Endometrial microvascular endothelial cells (primary cell): ENCODE results near the gene HOXD12. TPM values are rescaled to one million over a fixed set of nuclear protein-coding genes. Genes with fewer than 3 reads are reported as not detected.

ENCODE experiments used
- in situ Hi-C: cut with HindIII; loops from 2 replicates; pipeline ENCODE4 v1.10.0; 2017; ENCODE audit warnings: low sequenced_read_pairs, low pct_unique_long_range_greater_than_20kb; ENCODE audit errors: inconsistent ontology term
- total RNA-seq: library from RNA; depleted of rRNA; stranded (reverse); fragments of >200 nt; gene quantifications from one replicate; pipeline ENCODE4 v1.2.3, GENCODE V29; 2015; ENCODE audit errors: inconsistent ontology term

Gene HOXD12
- total RNA-seq, 1 donor from 2014 or later, result not detected

DNA sequence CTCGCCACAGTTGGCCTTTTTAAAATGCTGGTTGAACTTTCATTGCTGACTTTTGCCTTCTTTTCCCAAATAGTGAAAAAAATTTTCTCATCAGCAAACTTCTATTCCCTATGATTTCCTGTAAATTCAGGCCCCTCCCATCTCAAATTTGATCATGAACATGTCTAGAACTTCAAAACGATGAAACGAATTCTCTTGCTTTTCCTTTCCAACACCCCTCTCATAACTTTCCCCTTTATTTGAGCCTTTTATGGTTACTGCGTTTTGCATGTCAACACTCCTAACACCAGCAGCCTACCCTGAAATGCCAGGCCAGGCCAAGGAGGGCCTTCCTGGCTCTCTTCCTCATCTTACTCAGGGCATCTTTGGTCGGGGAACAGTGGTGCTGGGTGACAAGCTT is 8.7 kb upstream of the HOXD12 start:
- in situ Hi-C loops, result no loop called here

DNA sequence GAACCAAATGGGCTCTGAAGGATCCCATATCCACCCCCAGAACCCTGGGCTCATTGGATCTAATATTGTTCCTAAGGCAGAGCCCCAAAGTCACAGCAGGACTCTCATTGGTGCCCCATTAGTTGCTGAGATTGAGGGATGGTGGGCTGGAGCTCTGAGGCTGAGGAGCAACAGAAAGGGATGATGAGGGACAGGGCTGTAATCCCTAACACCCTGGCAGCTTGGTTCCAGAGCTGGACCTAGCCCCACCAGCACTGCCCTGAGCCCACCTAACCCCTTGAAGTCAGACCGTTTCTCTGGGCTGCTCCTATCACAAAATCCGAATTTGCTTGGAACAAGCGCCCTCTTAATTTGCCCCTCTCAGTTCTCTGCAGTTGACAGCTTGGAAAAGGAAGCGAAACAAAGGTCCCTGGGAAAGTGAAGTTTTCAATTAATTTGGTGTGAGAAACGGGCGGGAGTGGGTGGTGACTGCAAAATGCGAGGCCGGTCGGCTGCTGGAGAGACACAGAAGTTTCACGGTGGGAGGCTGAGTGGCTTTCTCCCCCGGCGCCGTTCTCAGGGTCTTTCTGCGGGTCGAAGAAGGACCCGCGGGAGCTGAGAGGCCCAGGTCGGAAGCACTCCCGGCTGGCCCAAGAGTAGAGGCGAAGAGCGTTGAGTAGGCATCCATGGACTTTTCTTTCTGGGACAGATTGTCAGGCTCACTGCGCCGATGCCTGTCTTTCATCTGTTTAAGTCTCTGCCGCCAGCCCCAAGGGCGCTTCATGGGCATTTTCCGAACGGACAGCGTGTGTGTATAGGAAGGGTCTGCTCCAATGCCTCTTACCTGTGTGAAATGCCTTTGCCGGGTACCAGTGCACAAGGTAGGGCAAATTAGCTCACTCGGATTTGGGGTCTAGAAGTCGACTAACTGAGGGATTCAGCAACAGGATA is 8.0 kb upstream of the HOXD12 start:
- in situ Hi-C loops, result no loop called here

DNA sequence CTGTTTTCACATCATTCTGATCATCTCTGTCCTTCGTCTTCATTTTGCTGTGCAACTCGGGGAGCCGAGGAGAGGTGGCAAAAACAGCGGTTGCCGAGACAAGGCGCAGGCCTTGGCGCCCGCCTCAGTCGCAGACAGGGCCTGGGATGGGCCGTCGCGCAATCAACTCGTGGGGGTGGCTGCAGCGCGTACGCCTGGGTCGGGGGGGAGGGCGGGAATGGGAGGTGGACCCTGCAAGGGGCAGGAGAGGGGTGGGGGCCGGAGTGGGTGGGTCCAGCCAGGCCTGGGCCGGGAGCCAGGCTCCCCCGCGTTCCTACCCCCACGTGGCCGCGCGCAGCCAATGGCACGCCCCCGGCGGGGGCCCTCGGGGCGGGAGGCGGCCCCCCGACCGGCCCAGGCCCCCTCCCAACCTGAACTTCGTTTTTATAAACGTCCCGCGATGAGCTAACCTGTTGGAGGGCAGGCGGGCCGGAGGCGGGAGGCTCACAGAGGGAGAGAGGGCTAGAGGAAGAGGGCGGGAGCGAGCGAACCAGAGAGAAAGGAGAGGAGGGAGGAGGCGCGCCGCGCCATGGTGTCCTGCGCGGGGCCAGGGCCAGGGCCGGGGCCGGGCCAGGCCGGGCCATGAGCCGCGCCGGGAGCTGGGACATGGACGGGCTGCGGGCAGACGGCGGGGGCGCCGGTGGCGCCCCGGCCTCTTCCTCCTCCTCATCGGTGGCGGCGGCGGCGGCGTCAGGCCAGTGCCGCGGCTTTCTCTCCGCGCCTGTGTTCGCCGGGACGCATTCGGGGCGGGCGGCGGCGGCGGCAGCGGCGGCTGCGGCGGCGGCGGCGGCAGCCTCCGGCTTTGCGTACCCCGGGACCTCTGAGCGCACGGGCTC is 7.1 kb upstream of the HOXD12 start, which contains the start of gene HOXD13:
TSS of gene HOXD13 (plus strand) at position 452 of the 875 bp plus-strand sequence. CDS start at position 622, 170 bp downstream.
- in situ Hi-C loops, result no loop called here

DNA sequence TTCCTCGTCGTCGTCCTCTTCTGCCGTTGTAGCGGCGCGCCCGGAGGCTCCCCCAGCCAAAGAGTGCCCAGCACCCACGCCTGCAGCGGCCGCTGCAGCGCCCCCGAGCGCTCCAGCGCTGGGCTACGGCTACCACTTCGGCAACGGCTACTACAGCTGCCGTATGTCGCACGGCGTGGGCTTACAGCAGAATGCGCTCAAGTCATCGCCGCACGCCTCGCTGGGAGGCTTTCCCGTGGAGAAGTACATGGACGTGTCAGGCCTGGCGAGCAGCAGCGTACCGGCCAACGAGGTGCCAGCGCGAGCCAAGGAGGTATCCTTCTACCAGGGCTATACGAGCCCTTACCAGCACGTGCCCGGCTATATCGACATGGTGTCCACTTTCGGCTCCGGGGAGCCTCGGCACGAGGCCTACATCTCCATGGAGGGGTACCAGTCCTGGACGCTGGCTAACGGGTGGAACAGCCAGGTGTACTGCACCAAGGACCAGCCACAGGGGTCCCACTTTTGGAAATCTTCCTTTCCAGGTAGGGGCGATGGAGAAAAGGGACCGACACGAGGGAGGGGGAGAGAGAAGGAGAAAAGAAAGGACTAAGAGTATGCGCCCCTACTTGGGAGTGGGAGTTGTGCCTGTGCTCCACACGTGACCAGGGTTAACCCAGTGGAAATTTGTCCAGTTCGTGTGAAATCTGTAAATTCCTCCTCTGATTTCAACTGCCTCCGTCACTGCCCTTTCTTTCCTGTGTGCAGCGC is 6.3 kb upstream of the HOXD12 start:
- in situ Hi-C loops, result no loop called here

DNA sequence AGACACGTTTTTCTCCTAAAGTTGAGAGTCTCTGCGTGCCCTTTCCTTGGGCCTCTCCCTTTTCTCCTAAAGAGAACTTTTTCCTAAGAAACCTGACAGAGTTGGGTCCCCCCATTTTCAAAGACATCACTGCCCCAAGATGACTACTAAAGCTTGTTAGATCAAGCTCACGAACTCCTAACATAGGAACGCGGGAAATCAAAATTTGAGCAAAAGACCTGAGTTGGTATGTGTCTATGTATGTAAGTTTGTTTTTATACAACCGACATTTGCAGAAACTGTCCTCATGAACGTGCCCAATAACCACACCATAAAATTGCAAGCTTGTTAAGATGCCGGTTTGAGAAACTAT is 5.7 kb upstream of the HOXD12 start:
- in situ Hi-C loops, result no loop called here

DNA sequence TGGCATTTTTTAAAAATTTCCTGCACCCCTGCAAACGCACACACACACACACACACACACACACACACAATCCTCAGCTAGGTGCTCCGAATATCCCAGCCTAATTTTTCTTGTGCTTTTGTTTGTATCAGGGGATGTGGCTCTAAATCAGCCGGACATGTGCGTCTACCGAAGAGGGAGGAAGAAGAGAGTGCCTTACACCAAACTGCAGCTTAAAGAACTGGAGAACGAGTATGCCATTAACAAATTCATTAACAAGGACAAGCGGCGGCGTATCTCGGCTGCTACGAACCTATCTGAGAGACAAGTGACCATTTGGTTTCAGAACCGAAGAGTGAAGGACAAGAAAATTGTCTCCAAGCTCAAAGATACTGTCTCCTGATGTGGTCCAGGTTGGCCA is 5.2 kb upstream of the HOXD12 start:
- in situ Hi-C loops, result no loop called here

DNA sequence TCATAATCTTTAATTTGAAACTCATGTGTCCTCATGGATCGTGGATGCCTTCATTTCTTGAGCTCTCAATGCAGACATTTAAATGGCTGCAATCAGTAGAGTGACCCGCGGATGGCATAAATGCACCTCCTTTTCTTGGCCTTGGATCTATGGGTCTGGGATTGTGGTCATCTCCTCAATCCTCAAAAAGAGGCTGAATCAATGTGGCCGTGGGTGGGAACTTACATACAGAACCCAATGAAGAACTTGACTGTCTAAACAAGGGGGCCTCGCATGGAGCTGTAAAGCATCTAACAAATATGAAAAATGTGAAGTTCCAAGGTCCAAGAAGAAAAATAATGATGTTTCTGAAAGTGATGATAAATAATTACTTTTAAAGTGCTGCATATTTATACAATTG is 4.2 kb upstream of the HOXD12 start:
- in situ Hi-C loops, result no loop called here

DNA sequence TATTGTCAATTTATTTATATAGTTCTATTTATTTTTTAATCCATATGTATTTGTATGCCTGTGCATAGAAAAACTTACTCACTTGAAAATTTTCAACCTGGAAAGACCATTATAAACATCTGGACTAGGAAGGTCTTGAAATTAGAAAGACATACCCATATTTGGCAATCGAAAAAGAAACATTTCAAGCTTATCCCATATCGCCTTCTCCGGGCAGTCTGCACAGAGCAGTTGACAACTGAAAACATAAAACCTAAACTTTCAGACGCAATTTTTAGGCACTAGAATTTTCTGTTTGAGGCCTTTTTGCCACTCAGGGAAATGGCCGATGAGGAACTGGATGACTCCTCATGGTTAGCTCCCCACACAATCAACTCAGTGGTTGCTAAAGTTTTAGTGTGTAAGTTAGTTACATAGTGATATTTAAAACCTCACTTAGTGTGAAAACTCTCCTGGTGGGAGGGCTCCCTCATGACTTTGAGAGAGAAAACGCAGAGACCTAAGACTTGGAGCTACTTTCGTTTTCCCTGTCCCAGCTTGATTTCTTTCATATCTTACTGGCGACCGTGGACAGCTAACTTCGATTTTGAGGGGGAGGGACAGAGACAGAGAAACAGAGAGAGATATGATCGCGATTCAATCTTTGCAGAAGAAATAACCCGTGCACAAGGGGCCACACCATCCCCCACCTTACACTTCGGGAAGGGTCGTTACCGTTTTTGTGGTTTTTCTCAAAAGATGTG is 3.2 kb upstream of the HOXD12 start:
- in situ Hi-C loops, result no loop called here

DNA sequence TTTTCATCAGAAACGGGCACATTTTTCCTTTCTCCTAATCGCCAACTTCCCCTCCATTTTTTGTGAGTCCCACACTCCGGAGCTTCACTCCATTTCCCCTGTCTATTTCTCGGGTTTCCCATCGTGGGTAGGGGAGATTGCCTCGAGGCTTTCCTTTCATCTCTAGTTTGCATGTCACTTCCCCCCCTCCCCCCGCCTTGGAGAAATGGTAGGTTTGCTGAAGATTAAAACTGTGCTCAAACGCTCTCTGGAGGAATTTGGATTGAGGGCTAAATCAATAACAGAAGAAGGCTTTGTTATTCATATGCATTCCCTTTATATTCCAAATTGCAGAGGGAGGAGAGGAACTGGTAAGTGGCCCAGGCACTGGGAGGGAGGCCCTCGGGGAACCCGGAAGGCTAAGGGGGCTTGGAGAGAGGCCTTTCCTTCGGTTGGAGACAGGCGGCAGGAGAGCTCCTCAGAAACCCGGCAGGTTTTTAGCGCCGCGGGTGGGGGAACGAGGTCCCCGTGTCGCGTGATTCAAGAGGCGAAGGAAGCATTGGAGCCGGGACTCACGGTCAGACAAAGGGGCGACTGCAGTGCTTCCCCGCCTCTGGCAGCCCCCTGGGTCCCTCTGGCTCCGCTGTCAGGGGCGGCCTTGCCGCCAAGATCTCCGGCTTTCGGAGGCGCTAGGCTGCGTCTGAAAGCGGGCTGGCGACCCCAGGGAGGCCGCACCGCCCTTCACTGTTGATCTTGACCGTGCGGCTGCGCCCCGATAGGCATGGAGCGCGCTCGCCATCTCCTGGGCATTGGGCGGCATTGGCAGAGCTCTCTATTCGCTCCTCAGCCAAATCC is 2.4 kb upstream of the HOXD12 start:
- in situ Hi-C loops, result no loop called here

DNA sequence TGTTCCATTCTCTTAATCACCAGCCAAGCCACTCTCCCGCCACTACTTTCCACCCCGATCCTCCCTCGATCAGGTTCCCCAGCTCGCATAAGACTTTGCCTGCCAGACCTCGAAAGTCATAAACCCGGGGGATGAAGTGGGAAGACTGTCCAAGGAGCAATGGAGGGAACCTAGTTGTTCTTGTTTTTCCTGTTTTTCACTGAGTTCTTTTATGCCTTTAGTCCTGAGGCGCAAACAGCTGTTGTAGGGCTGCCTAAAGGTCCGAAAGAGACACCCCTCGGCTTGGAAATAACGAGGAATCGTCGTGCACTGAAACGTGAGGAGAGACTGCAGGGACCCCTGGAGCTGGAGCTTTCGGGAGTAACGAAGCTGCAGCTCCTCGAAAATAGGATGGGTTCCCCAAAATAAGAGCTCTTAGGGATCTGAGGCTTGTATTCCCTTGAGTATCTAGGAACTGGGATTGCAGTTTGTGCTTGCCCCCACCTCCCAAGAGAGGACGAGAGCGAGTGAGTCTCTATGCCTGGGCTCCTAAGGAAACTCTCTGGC is 1.7 kb upstream of the HOXD12 start:
- in situ Hi-C loops, result no loop called here

DNA sequence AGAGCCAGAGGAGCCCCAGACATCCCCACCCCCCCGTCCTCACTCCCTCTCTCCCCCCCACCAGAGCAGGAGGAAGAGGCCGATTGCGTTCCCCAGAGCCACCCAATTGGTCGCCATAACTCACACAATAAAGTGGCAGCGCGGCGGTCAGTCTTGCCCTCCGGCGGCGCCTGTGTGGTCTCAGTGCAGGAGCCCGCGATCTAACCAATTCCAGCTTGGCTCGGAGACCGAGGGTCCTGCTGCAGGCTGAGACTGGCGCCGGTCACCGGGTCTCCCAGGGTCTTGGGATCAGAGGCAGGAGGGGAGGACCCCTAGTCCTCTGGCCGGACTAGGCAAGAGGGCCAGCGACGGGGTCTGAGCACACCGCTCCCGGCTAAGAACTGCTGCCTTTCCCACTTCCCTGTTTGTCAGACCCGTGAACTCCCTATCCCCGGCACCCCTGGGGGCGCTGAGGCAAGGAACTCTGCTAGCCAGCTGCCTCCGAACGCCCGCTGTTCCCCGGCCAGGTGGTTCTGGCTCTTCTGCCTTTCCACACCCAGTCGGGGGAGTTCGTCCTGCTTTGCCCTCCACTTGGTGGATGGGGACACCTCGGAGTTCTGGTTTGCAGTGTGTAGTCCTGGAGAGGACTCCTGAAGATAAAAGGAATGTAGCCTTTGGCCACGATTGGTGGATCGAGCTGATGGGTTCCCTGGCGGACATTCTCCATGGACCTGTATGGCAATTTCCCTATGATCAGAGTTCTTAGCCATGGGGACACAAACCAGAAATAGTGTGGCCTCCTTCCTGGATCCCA is 1.0 kb upstream of the HOXD12 start:
- in situ Hi-C loops, result no loop called here

DNA sequence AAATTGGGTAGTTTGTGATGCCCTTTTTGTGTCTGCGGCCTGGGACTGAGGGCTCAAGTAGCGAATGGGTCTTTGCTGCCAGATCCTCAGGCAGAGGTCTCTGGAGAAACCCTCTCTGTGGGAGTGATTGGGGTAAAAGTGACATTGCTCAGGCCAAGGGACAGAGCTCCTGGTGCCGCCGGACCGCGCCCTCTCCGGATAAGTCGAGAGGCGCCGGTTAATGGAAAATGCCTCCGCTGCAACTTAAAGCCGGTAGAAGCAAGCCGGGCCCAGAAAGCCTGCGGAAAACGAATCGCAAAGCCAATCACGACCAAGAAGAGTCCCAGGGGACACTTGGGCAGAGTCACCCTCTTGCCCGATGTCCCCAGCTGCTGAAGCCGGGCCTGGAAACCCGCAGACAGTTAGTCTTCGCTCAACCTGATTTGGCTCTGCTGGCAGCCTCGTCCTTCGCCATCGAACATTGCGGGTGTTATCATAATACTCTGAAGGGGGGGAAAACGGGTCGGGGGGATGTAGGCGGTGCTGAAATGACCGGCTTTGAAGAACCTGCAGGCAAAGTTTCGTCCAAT is 352 bp upstream of the HOXD12 start:
- in situ Hi-C loops, result no loop called here

DNA sequence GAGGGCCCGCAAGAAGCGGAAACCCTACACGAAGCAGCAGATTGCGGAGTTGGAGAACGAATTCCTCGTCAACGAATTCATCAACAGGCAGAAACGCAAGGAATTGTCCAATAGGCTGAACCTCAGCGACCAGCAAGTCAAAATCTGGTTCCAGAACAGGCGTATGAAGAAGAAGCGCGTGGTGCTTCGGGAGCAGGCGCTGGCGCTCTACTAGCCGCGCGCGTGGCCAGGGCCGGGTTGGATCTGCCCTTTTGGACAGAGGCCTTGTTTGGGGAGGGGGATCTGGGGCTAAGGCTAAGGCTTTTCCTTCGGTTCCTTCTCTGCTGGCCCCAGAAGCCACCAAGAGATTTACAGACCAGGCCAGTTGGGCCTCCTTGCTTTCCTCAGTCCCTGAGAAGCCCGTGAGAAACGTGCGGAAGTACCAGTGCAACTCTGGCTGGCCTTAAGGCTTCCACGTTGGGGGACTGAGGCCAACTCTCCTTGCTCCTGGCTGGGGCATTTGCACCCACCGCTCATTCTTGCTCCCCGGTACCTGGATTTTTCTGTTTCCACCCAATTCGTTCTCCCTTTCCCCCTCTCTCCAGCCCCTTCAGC is 1.0 kb downstream of the HOXD12 start:
- in situ Hi-C loops, result no loop called here

DNA sequence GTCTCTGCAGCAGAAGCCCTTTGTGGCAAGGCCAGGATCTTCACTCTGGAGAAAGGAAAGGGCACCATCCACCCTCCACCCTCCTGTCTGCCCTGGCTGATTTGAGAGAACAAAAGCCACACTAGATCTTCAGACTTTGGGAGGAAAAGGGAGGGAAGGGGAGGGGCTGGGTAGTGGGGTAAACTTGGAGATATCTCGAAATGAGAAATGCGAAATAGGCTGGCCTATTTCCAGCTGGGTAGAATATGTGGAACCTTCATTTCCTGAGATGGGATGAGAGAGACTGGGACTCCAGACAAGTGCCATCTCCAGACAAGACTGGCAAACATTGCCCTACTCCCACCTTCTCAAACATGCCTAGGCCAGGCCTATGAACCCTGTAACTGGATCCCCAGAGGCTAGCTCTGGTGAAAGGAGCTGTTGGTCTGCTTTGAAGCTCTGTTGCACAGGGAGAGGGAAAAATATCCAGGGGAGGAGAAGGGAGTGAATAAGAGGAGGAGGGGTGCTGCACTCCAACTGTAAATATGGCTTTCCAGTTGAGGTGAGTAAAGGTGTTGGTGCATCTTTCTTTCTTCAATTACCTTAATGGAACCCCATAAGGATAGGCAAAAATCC is 1.7 kb downstream of the HOXD12 start:
- in situ Hi-C loops, result no loop called here

DNA sequence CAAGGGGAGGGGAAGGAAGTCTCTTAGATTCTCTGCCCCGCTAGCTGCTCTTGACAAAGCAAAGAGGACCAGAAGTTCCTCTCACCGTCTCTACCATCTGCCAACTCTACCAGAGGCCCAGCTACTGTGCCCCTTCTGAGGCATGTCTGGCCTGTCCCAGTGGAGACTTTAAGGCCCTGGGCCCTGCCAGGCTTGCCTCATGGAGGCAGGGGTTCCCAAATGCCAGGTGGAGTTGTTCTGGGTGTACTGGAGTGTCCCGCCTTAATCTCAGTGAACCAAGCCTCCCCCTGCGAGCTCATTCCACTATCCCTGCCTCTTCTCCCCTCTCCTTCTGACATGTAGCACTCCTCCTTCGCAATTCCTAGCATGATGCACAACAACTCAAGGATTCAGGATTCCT is 2.2 kb downstream of the HOXD12 start:
- in situ Hi-C loops, result no loop called here
